ENCODE data around the gene MYRIP. TPM values are rescaled to one million over a fixed set of nuclear protein-coding genes. Genes with fewer than 3 reads are reported as not detected.

MYRIP gene
- total and polyA plus RNA-seq, 2 of the 4 experiments (the other 2 are of a cell fraction), result not detected

- no TSS peak for BruUV-seq (replicated peaks)
- H3K9ac ChIP-seq (ENCODE audit: low read depth, low read length), result no peak overlapping the region
- H3K14ac ChIP-seq (replicated peaks; ENCODE audit: low read depth, low read length), result no peak overlapping the region
- no peaks in the 10 kb centered on the region for H3K79me1 ChIP-seq (ENCODE audit: low read depth in 1 of 2, low read length in 2 of 2)
- H4K20me1 ChIP-seq (ENCODE audit: insufficient read depth, low read length), result no peaks in the 10 kb centered on the region
- no peak overlapping the region for H2BK15ac ChIP-seq (ENCODE audit: low read depth, low read length)
- no peak overlapping the region for H3K56ac ChIP-seq (ENCODE audit: extremely low read depth, insufficient read depth, low read length)
- no peak overlapping the region for H2BK20ac ChIP-seq (ENCODE audit: low read depth, low read length)
- no peak overlapping the region for H2AK5ac ChIP-seq (ENCODE audit: low read depth, low read length)
- no peak overlapping the region for H4K91ac ChIP-seq (ENCODE audit: insufficient read depth, low read depth, low read length)
- WGBS, 2 experiments (ENCODE audit: extremely low coverage in 2 of 2, insufficient read length in 1 of 2), result no CpG with 5 or more reads among the region's 4 CpGs
- H2AK9ac ChIP-seq (replicated peaks; ENCODE audit: low read depth, low read length, poor library complexity), result no peak overlapping the region
- H3K9me1 ChIP-seq (ENCODE audit: insufficient read depth, low read length), result no peaks in the 10 kb centered on the region
- no peak for ATAC-seq (ENCODE audit: low read depth)
- no peak overlapping the region for H2BK120ac ChIP-seq (ENCODE audit: low read depth, low read length)
- H3K27ac ChIP-seq (ENCODE audit: insufficient read depth, low read length), result no peak overlapping the region
- H3K36me3 ChIP-seq (ENCODE audit: control insufficient read depth, insufficient read depth, low read length), result no peaks in the 10 kb centered on the region
- no peak overlapping the region for H3K4me2 ChIP-seq (ENCODE audit: low read depth, low read length)
- TF ChIP-seq POLR2A (IDR thresholded peaks at IDR 0.05; ENCODE audit: low read depth, low read length) (no peak), MAFK (IDR thresholded peaks at IDR 0.05; ENCODE audit: low read depth, low read length) (no peak), NFE2L2 (IDR thresholded peaks at IDR 0.05; ENCODE audit: low read depth, low read length) (no peak)
- no peaks in the 10 kb centered on the region for H3K27me3 ChIP-seq (ENCODE audit: control insufficient read depth, insufficient read depth, low read length)
- H3K18ac ChIP-seq (ENCODE audit: low read depth, low read length), result no peak overlapping the region
- dilution Hi-C loops (cut with HindIII; ENCODE audit: low sequenced_read_pairs, unreplicated experiment) (no loop called here), intact Hi-C loops (cut with micrococcal nuclease) (no loop called here), in situ Hi-C loops (cut with MboI; ENCODE audit: low sequenced_read_pairs) (no loop called here)
- no peak overlapping the region for H2BK5ac ChIP-seq (ENCODE audit: low read depth, low read length, poor library complexity, severe bottlenecking)
- H3K4ac ChIP-seq (ENCODE audit: low read depth, low read length), result no peak overlapping the region
- no peak overlapping the region for H4K5ac ChIP-seq (ENCODE audit: low read depth, low read length)
- ChIA-PET POLR2A (ENCODE audit: unreplicated experiment) (no interaction called here), CTCF (no interaction called here)
- DNase-seq, result no peak
- H4K8ac ChIP-seq (ENCODE audit: low read depth in 2 of 2, low read length in 2 of 2), result no peak overlapping the region
- peaks cover 6% of the 10 kb centered on the region; the same call in 1 of the 2 replicates for H3K9me3 ChIP-seq (ENCODE audit: control insufficient read depth, insufficient read depth, low read length)
- H3K23ac ChIP-seq (ENCODE audit: low read depth, low read length), result no peak overlapping the region
- no peak overlapping the region for H3K4me3 ChIP-seq (ENCODE audit: insufficient read depth, low read depth, low read length)
- no peak overlapping the region for H2AFZ ChIP-seq (replicated peaks; ENCODE audit: low read length, poor library complexity)
- no peaks in the 10 kb centered on the region for H3K4me1 ChIP-seq (ENCODE audit: control insufficient read depth, insufficient read depth, low read length)
Observed at GRCh38 chr3:39783680-39784079, 25.7 kb upstream of the MYRIP start.
